Measurements from ENCODE around the gene AGRN.
A peak's percentile ranks its signal among the peaks of the same experiment; 100 is the strongest.
"Not testable (repeated sequence)": the region's sequence is repeated elsewhere in the genome, so short reads cannot be mapped to it uniquely, and the experiment has no call there.

The AGRN gene

DNA sequence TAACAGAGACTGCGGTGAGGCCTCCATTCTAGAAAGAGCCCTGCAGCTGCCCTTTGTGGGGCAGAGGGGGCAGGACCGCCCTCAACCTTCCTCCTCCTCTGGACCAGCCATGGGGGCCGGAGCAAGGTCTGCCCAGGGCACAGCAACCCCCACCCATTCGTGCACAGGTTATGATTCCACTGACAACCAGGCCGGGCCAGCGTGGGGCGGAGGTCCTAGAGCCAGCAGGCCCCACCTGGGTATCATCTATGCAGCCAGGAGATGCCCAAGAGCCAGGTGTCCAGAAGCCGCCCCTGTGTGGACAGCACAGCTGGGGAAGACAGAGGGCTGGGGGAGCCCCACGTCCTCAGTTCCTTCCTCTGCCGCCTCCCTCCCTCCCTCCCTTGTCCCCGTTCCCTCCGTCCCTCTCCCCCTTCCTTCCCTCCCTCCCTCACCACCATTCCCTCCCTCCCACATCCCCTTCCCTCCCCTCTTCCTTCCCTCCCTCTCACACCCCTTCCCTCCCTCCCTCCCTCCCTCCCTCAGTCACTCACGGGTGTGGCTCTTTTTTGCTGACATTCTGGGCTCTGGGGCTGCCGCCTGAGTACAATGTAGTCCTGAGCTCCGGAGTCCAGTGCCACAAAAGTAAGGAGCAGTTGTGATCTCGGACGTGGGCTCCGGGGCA lies 41.9 kb downstream of the AGRN start:
- Histone ChIP-seq H3K4me1 (ENCODE audit: control insufficient read depth in 2 of 2, insufficient read depth in 2 of 2, low read length in 2 of 2) (peaks cover 18 to 19% of the 10 kb centered on the region in 2 donors), H3K27ac (ENCODE audit: low read depth in 2 of 2, low read length in 2 of 2) (no peak overlapping the region), H3K4me3 (ENCODE audit: low read length in 2 of 2) (no peak overlapping the region)

DNA sequence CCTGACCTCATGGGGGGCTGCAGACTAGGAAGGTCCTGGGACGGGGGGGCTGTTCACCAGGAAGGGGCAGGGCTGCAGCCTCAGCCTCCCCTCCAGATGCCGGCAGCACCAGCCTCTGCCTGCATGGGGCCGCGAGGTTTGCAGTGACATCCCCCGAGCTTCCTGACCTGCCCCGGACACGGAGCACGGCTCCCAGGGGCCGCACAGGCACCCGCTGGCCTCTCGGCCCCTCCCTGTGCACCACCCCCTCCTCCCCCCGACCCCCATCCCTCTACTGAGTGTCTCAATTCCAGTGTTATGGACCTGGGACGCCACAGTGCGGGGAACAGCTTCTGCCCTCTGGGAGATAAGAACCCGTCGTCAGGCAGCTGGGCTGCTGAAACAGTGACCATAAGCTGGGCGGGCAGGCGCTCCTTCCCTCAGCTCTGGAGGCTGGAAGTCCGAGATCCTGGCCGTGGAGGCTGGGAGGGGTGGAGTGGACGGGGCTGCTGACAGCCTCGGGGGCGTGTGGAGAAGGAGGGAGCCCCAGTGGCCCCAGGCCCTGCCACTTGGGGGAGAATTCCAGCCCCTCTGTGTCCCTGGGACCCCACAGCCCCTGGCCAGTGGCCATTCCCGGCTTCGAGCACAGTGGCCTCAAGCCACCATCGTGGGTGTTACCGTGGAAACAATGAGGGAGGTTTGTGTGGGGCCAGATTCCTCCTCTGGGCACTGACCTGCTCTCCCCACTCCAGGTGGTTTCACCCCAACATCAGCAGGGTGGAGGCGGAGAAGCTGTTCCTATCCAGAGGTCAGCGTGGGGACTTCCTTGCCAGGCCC lies 42.6 kb downstream of the AGRN start:
- no peaks in the 10 kb centered on the region for H3K9me3 ChIP-seq (ENCODE audit: control insufficient read depth in 2 of 2, low read length in 2 of 2)
- no peak overlapping the region for H3K27ac ChIP-seq (ENCODE audit: low read depth in 2 of 2, low read length in 2 of 2)
- no peaks in the 10 kb centered on the region for H3K36me3 ChIP-seq (ENCODE audit: control insufficient read depth in 2 of 2, insufficient read depth in 2 of 2, low read length in 2 of 2)
- H3K27me3 ChIP-seq (ENCODE audit: control insufficient read depth in 2 of 2, insufficient read depth in 2 of 2, low read length in 2 of 2): peaks cover 42 to 46% of the 10 kb centered on the region in 2 donors
- H3K4me3 ChIP-seq (ENCODE audit: low read length in 2 of 2): no peak overlapping the region
- no peak overlapping the region for H3K9ac ChIP-seq (ENCODE audit: low read depth in 1 of 2, low read length in 2 of 2)
- H3K4me1 ChIP-seq (ENCODE audit: control insufficient read depth in 2 of 2, insufficient read depth in 2 of 2, low read length in 2 of 2): peaks cover 18 to 19% of the 10 kb centered on the region in 2 donors

More for the DNA sequence above, 41.9 kb downstream of the AGRN start:
- Histone ChIP-seq H3K9ac (ENCODE audit: low read depth in 1 of 2, low read length in 2 of 2) (no peak overlapping the region), H3K27me3 (ENCODE audit: control insufficient read depth in 2 of 2, insufficient read depth in 2 of 2, low read length in 2 of 2) (peaks cover 42 to 46% of the 10 kb centered on the region in 2 donors), H3K36me3 (ENCODE audit: control insufficient read depth in 2 of 2, insufficient read depth in 2 of 2, low read length in 2 of 2) (no peaks in the 10 kb centered on the region), H3K9me3 (ENCODE audit: control insufficient read depth in 2 of 2, low read length in 2 of 2) (no peaks in the 10 kb centered on the region)

DNA sequence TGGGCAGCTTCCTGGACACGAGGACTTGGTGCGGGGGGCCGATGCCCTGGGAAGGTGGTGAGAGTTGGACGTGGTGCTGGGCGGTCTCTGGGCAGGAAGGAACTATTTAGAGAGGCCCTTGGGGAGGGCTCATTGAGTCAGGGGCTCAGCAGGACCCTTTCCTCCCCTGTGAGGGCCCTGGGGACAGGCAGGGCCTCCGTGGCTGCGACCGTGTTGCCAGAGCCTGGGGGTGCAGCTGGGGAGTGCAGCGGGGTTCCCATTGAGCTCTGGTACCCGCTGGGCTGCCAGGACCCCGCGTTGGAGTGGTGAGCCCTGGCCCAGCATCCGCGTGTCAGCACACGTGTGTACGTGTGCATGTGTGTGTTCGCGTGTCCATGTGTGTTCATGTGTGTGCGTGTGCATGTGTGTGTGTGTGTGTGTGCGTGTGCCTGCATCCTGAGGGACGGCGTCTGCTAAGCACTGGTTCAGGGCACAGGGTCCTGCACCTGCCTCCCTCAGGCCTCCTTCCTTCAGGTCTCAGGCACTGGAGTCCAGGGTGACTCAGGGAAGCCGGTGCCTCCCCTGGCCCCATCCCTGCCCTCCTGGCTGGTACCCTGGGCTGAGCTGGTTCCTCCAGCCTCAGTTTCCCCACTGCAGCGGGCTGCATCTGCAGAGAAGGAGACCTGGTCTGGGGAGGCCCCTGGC lies 43.5 kb downstream of the AGRN start:
- Histone ChIP-seq H3K4me1 (ENCODE audit: control insufficient read depth in 2 of 2, insufficient read depth in 2 of 2, low read length in 2 of 2) (peaks cover 20 to 22% of the 10 kb centered on the region in 2 donors), H3K27ac (ENCODE audit: low read depth in 2 of 2, low read length in 2 of 2) (no peak overlapping the region), H3K9ac (ENCODE audit: low read depth in 1 of 2, low read length in 2 of 2) (no peak overlapping the region), H3K9me3 (ENCODE audit: control insufficient read depth in 2 of 2, low read length in 2 of 2) (no peaks in the 10 kb centered on the region), H3K27me3 (ENCODE audit: control insufficient read depth in 2 of 2, insufficient read depth in 2 of 2, low read length in 2 of 2) (peaks cover 36 to 40% of the 10 kb centered on the region in 2 donors), H3K4me3 (ENCODE audit: low read length in 2 of 2) (no peak overlapping the region), H3K36me3 (ENCODE audit: control insufficient read depth in 2 of 2, insufficient read depth in 2 of 2, low read length in 2 of 2) (no peaks in the 10 kb centered on the region)

DNA sequence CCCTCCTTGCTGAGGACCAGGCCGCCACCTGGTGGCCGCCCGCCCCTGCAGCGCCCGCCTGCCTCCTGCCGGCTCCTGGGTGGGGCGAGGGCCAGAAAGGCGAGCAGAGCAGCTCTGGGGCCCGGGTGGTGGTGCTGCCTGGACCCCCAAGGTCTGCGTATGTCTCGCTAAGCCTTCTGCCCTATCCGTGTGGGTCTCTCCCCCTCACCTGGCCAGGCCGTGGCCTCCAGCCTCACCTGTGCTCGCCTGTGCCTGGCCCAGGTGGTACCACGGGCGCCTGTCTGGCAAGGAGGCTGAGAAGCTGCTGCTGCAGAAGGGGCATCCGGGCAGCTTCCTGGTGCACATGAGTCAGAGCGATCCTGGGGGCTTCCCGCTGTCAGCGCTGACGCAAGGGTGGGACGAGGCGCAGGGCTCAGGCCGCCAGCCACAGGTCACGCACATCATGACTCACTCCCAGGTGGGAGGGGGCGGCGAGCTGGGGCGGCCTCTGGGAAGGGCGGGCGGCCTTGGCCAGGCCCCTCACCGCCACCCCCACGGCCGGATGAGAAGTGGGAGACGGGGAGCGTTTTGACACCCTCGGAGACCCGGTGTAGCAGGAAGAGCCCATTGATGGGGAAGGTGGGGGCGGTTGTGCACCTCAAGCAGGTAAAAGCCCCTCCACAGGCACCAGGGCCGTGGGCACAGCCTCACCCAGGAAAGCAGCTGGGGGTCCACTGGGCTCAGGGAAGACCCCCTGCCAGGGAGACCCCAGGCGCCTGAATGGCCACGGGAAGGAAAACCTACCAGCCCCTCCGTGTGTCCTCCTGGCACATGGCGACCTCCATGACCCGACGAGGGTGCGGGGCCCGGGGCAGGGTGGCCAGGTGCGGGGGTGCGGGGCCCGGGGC lies 44.3 kb downstream of the AGRN start:
- no peaks in the 10 kb centered on the region for H3K9me3 ChIP-seq (ENCODE audit: control insufficient read depth in 2 of 2, low read length in 2 of 2)
- no peak overlapping the region for H3K4me3 ChIP-seq (ENCODE audit: low read length in 2 of 2)
- no peak overlapping the region for H3K27ac ChIP-seq (ENCODE audit: low read depth in 2 of 2, low read length in 2 of 2)
- H3K27me3 ChIP-seq (ENCODE audit: control insufficient read depth in 2 of 2, insufficient read depth in 2 of 2, low read length in 2 of 2): peaks cover 29 to 39% of the 10 kb centered on the region in 2 donors
- peaks cover 18% of the 10 kb centered on the region in 2 donors for H3K4me1 ChIP-seq (ENCODE audit: control insufficient read depth in 2 of 2, insufficient read depth in 2 of 2, low read length in 2 of 2)
- no peaks in the 10 kb centered on the region for H3K36me3 ChIP-seq (ENCODE audit: control insufficient read depth in 2 of 2, insufficient read depth in 2 of 2, low read length in 2 of 2)
- H3K9ac ChIP-seq (ENCODE audit: low read depth in 1 of 2, low read length in 2 of 2): no peak overlapping the region

DNA sequence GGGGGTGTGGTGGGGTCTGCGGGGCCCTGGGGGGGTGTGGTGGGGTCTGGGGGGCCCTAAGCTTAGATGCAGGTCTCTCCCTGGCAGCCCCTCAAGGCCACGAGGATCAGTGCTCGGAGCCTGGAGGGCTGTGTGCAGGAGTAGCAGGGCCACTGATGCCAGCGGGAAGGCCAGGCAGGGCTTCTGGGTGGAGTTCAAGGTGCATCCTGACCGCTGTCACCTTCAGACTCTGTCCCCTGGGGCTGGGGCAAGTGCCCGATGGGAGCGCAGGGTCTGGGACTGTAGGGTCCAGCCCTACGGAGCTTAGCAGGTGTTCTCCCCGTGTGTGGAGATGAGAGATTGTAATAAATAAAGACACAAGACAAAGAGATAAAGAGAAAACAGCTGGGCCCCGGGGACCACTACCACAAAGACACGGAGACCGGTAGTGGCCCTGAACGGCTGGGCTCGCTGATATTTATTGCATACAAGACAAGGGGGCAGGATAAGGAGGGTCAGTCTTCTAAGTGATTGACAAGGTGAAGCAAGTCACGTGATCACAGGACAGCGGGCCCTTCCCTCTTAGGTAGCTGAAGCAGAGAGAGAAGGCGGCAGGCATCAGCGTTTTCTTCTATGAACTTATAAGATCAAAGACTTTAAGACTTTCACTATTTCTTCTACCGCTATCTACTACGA lies 45.5 kb downstream of the AGRN start:
- no peak overlapping the region for H3K27ac ChIP-seq (ENCODE audit: low read depth in 2 of 2, low read length in 2 of 2)
- H3K4me3 ChIP-seq (ENCODE audit: low read length in 2 of 2): no peak overlapping the region
- H3K9me3 ChIP-seq (ENCODE audit: control insufficient read depth in 2 of 2, low read length in 2 of 2): no peaks in the 10 kb centered on the region
- peaks cover 19 to 21% of the 10 kb centered on the region in 2 donors for H3K4me1 ChIP-seq (ENCODE audit: control insufficient read depth in 2 of 2, insufficient read depth in 2 of 2, low read length in 2 of 2)
- H3K9ac ChIP-seq (ENCODE audit: low read depth in 1 of 2, low read length in 2 of 2): no peak overlapping the region
- peaks cover 22 to 31% of the 10 kb centered on the region in 2 donors for H3K27me3 ChIP-seq (ENCODE audit: control insufficient read depth in 2 of 2, insufficient read depth in 2 of 2, low read length in 2 of 2)
- no peaks in the 10 kb centered on the region for H3K36me3 ChIP-seq (ENCODE audit: control insufficient read depth in 2 of 2, insufficient read depth in 2 of 2, low read length in 2 of 2)

DNA sequence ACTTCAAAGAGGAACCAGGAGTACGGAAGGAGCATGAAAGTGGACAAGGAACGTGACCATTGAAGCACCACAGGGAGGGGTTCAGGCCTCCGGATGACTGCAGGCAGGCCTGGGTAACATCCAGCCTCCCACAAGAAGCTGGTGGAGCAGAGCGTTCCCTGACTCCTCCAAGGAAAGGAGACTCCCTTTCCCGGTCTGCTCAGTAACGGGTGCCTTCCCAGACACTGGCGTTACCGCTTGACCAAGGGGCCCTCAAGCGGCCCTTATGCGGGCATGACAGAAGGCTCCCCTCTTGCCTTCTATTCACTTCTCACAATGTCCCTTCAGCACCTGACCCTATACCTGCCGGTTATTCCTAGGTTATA lies 46.0 kb downstream of the AGRN start:
- not testable (repeated sequence) for H3K36me3 ChIP-seq (ENCODE audit: control insufficient read depth in 2 of 2, insufficient read depth in 2 of 2, low read length in 2 of 2); H3K4me3 ChIP-seq (ENCODE audit: low read length in 2 of 2); H3K9me3 ChIP-seq (ENCODE audit: control insufficient read depth in 2 of 2, low read length in 2 of 2); H3K27ac ChIP-seq (ENCODE audit: low read depth in 2 of 2, low read length in 2 of 2); H3K9ac ChIP-seq (ENCODE audit: low read depth in 1 of 2, low read length in 2 of 2)
- H3K4me1 ChIP-seq (ENCODE audit: control insufficient read depth in 2 of 2, insufficient read depth in 2 of 2, low read length in 2 of 2): peaks cover 19 to 21% of the 10 kb centered on the region in 2 donors
- H3K27me3 ChIP-seq (ENCODE audit: control insufficient read depth in 2 of 2, insufficient read depth in 2 of 2, low read length in 2 of 2): peaks cover 19 to 28% of the 10 kb centered on the region in 2 donors

DNA sequence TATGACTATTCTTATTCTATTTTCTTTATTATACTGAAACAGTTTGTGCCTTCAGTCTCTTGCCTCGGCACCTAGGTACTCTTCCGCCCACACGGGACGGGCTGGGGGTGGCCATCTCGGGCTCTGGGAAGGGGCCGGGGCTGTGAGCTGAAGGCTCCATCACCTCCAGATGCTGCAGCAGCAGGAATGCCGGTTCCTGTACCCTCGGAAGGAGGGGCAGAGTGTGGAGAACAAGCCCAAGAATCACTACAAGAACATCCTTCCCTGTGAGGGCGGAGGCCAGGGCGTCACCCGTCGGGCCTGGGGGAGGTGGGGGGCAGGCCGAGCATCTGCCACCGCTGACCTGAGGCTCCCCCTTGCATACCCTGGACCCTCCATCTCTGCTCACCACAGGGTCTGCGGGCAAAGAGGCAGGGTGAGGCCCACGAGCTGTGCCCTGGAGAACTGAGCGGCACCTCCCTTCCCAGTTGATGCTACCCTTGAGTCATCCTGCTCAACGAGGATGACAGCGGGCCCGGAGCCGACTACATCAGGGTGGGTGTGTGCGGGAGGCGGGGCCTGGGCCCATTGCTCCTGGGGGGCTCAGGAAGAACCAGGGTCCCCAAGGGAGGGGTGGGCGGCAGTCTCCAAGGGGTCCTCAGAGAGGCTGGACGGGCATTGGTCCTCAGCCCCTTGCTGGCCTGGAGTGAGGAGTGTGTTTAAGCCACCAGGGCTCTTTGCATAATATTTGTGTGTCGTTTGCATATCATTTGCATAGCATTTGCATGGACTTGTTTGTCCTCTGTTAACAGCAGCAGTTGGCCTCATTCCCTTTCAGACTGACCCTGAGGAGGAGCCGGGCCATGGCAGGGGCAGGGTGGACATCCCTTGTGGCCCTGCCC lies 46.7 kb downstream of the AGRN start:
- no peak overlapping the region for H3K27ac ChIP-seq (ENCODE audit: low read depth in 2 of 2, low read length in 2 of 2)
- no peaks in the 10 kb centered on the region for H3K9me3 ChIP-seq (ENCODE audit: control insufficient read depth in 2 of 2, low read length in 2 of 2)
- no peak overlapping the region for H3K9ac ChIP-seq (ENCODE audit: low read depth in 1 of 2, low read length in 2 of 2)
- no peaks in the 10 kb centered on the region for H3K36me3 ChIP-seq (ENCODE audit: control insufficient read depth in 2 of 2, insufficient read depth in 2 of 2, low read length in 2 of 2)
- H3K27me3 ChIP-seq (ENCODE audit: control insufficient read depth in 2 of 2, insufficient read depth in 2 of 2, low read length in 2 of 2): peaks cover 14 to 21% of the 10 kb centered on the region in 2 donors
- peaks cover 19 to 21% of the 10 kb centered on the region in 2 donors for H3K4me1 ChIP-seq (ENCODE audit: control insufficient read depth in 2 of 2, insufficient read depth in 2 of 2, low read length in 2 of 2)
- no peak overlapping the region for H3K4me3 ChIP-seq (ENCODE audit: low read length in 2 of 2)

DNA sequence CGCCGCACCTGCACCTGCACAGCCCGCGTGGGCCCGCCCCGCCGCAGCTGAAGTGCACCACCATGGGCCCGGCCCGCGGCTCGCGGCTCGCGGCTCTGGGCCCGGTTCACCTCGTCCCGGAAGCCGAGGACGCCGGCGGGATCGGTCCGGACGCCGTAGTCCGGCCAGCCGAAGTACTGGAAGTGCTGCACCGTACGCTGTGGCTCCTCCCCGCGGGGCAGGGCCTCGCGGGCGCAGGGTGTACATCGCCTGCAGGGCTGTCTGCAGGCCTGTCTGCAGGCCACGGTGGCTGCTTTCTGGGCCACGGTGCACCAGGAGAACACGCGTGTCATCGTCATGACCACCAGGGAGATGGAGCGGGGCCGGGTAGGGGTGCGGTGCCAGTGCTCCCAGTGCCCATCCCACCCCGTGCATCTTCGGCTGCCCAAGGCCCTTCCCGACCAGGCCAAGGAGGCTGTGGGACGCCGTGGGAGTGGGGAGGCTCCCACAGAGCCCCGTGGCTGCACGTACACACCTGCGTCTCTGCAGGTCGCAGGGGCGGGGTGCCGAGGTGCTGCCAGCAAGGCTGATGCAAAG lies 47.5 kb downstream of the AGRN start:
- Histone ChIP-seq H3K9me3 (ENCODE audit: control insufficient read depth in 2 of 2, low read length in 2 of 2) (no peaks in the 10 kb centered on the region), H3K27me3 (ENCODE audit: control insufficient read depth in 2 of 2, insufficient read depth in 2 of 2, low read length in 2 of 2) (peaks cover 14 to 19% of the 10 kb centered on the region in 2 donors), H3K4me3 (ENCODE audit: low read length in 2 of 2) (no peak overlapping the region), H3K4me1 (ENCODE audit: control insufficient read depth in 2 of 2, insufficient read depth in 2 of 2, low read length in 2 of 2) (peaks cover 19 to 21% of the 10 kb centered on the region in 2 donors), H3K9ac (ENCODE audit: low read depth in 1 of 2, low read length in 2 of 2) (no peak overlapping the region), H3K27ac (ENCODE audit: low read depth in 2 of 2, low read length in 2 of 2) (peak overlapping the region in 1 of 2 donors; percentile 92), H3K36me3 (ENCODE audit: control insufficient read depth in 2 of 2, insufficient read depth in 2 of 2, low read length in 2 of 2) (no peaks in the 10 kb centered on the region)

All from mucosa of rectum (tissue), 2 donors.